IMR-90 (cell line): ENCODE measurements around the gene KCNF1. TPM values are rescaled to one million over a fixed set of nuclear protein-coding genes. Genes with fewer than 3 reads are reported as not detected.

Experiments used
- ATAC-seq: fragments of 200-7000 bp; cut with Tn5 transposase; 2 replicates; pipeline ENCODE4 v1.9.1; 2020; ENCODE audit warnings: low read depth, mild to moderate bottlenecking, moderate library complexity
- BruUV-seq: library from RNA; stranded (reverse); fragments of 400-500 nt; replicated peaks from 2 replicates; lab custom pipeline; 2021; lab: Mats Ljungman, UMichigan
- CTCF ChIA-PET: fragments of 300-600 bp; formaldehyde crosslinking; extraction: SDS; loops from one replicate; lab custom pipeline; 2021; ENCODE audit warnings: antibody characterized with exemption; lab: Yijun Ruan, JAX
- POLR2A ChIA-PET: fragments of 300-600 bp; sonication (Branson Sonifier 250); formaldehyde crosslinking; loops from one replicate; lab custom pipeline; 2022; ENCODE audit warnings: antibody characterized with exemption; ENCODE audit not compliant: unreplicated experiment; lab: Charles Lee
- DNase-seq: peaks from one replicate; pipeline ENCODE4 v3.0.0; 2013
- H2AFZ ChIP-seq: replicated peaks from 2 replicates; pipeline ENCODE3; 2013; ENCODE audit warnings: low read length, mild to moderate bottlenecking; ENCODE audit not compliant: poor library complexity
- H2AK5ac ChIP-seq: 2 replicates; pipeline ENCODE4 v1.6.1; 2013; ENCODE audit warnings: low read depth, low read length, inconsistent platforms
- H2AK9ac ChIP-seq: replicated peaks from 2 replicates; pipeline ENCODE3; 2013; ENCODE audit warnings: mild to moderate bottlenecking, low read depth, low read length, moderate library complexity; ENCODE audit not compliant: poor library complexity
- H2BK120ac ChIP-seq: 2 replicates; pipeline ENCODE4 v1.6.1; 2013; ENCODE audit warnings: low read depth, low read length, inconsistent platforms
- H2BK15ac ChIP-seq: 3 replicates; pipeline ENCODE4 v1.6.1; 2013; ENCODE audit warnings: low read depth, low read length, inconsistent platforms
- H2BK20ac ChIP-seq: 2 replicates; pipeline ENCODE4 v1.6.1; 2013; ENCODE audit warnings: low read depth, mild to moderate bottlenecking, inconsistent platforms, low read length, moderate library complexity
- H2BK5ac ChIP-seq: 2 replicates; pipeline ENCODE4 v1.6.1; 2013; ENCODE audit warnings: mild to moderate bottlenecking, low read depth, low read length, inconsistent platforms; ENCODE audit not compliant: poor library complexity, severe bottlenecking
- H3K14ac ChIP-seq: replicated peaks from 2 replicates; pipeline ENCODE4 v1.6.1; 2013; ENCODE audit warnings: low read depth, low read length, inconsistent platforms
- H3K18ac ChIP-seq: 2 replicates; pipeline ENCODE4 v1.6.1; 2013; ENCODE audit warnings: low read depth, low read length, control low read depth
- H3K23ac ChIP-seq: 2 replicates; pipeline ENCODE4 v1.6.1; 2013; ENCODE audit warnings: low read depth, low read length, inconsistent platforms
- H3K27ac ChIP-seq: 2 replicates; pipeline ENCODE4 v1.5.1; 2013; ENCODE audit warnings: mild to moderate bottlenecking, control low read depth, low read length; ENCODE audit not compliant: insufficient read depth
- H3K27me3 ChIP-seq: 2 replicates; pipeline ENCODE4 v1.6.1; 2013; ENCODE audit warnings: low read length; ENCODE audit not compliant: control insufficient read depth, insufficient read depth
- H3K36me3 ChIP-seq: 2 replicates; pipeline ENCODE4 v1.6.1; 2013; ENCODE audit warnings: low read length, mixed read lengths; ENCODE audit not compliant: control insufficient read depth, insufficient read depth
- H3K4ac ChIP-seq: 2 replicates; pipeline ENCODE4 v1.6.1; 2013; ENCODE audit warnings: low read depth, low read length, inconsistent platforms
- H3K4me1 ChIP-seq: 2 replicates; pipeline ENCODE4 v1.6.1; 2013; ENCODE audit warnings: low read length, mixed read lengths; ENCODE audit not compliant: control insufficient read depth, insufficient read depth
- H3K4me2 ChIP-seq: 2 replicates; pipeline ENCODE4 v1.6.1; 2013; ENCODE audit warnings: low read depth, mild to moderate bottlenecking, control low read depth, low read length, moderate library complexity
- H3K4me3 ChIP-seq: 2 replicates; pipeline ENCODE4 v1.5.1; 2013; ENCODE audit warnings: low read depth, mild to moderate bottlenecking, control low read depth, low read length, moderate library complexity; ENCODE audit not compliant: insufficient read depth
- H3K56ac ChIP-seq: 2 replicates; pipeline ENCODE4 v1.6.1; 2013; ENCODE audit warnings: low read length, inconsistent platforms; ENCODE audit not compliant: insufficient read depth; ENCODE audit errors: extremely low read depth
- H3K79me1 ChIP-seq, 2 experiments: 2 replicates each; pipeline ENCODE4 v1.6.1; 2013; ENCODE audit warnings: low read length in 2 of 2, inconsistent platforms in 1 of 2, low read depth in 1 of 2
- H3K9ac ChIP-seq: 2 replicates; pipeline ENCODE4 v1.6.1; 2013; ENCODE audit warnings: low read depth, low read length, control low read depth
- H3K9me1 ChIP-seq: 2 replicates; pipeline ENCODE4 v1.6.1; 2013; ENCODE audit warnings: low read length, inconsistent platforms; ENCODE audit not compliant: insufficient read depth
- H3K9me3 ChIP-seq: 2 replicates; pipeline ENCODE4 v1.6.1; 2013; ENCODE audit warnings: low read length; ENCODE audit not compliant: control insufficient read depth, insufficient read depth
- H4K20me1 ChIP-seq: 2 replicates; pipeline ENCODE4 v1.6.1; 2013; ENCODE audit warnings: low read length, inconsistent platforms; ENCODE audit not compliant: insufficient read depth
- H4K5ac ChIP-seq: 2 replicates; pipeline ENCODE4 v1.6.1; 2013; ENCODE audit warnings: mild to moderate bottlenecking, low read depth, low read length, control low read depth
- H4K8ac ChIP-seq, 2 experiments: 2 replicates each; pipeline ENCODE4 v1.6.1; 2013; ENCODE audit warnings: low read depth in 2 of 2, low read length in 2 of 2, control low read depth in 1 of 2, inconsistent platforms in 1 of 2
- H4K91ac ChIP-seq: 2 replicates; pipeline ENCODE4 v1.6.1; 2013; ENCODE audit warnings: low read depth, low read length, inconsistent platforms; ENCODE audit not compliant: insufficient read depth
- BHLHE40 ChIP-seq: fragments of 150-350 bp; IDR thresholded peaks from 2 replicates; pipeline ENCODE4 v1.6.1; 2016; ENCODE audit warnings: mild to moderate bottlenecking, low read depth, low read length
- CEBPB ChIP-seq: IDR thresholded peaks from 2 replicates; pipeline ENCODE4 v1.6.1; 2012; ENCODE audit warnings: low read depth, low read length, improper control_type of control experiment
- FOS ChIP-seq: fragments of 150-350 bp; IDR thresholded peaks from 2 replicates; pipeline ENCODE4 v1.6.1; 2016; ENCODE audit warnings: low read depth, low read length
- MAFK ChIP-seq: IDR thresholded peaks from 2 replicates; pipeline ENCODE4 v1.6.1; 2012; ENCODE audit warnings: low read depth, low read length, improper control_type of control experiment
- MXI1 ChIP-seq: IDR thresholded peaks from 2 replicates; pipeline ENCODE4 v1.6.1; 2012; ENCODE audit warnings: low read depth, mild to moderate bottlenecking, low read length, moderate library complexity, borderline replicate concordance
- NFE2L2 ChIP-seq: fragments of 150-350 bp; IDR thresholded peaks from 2 replicates; pipeline ENCODE4 v1.6.1; 2016; ENCODE audit warnings: low read depth, mild to moderate bottlenecking, low read length
- RCOR1 ChIP-seq: IDR thresholded peaks from 2 replicates; pipeline ENCODE4 v1.6.1; 2012; ENCODE audit warnings: mild to moderate bottlenecking, low read length, improper control_type of control experiment; ENCODE audit not compliant: insufficient replicate concordance
- RFX5 ChIP-seq: IDR thresholded peaks from 2 replicates; pipeline ENCODE4 v1.8.0; 2012; ENCODE audit warnings: low read depth, mild to moderate bottlenecking, low read length, moderate library complexity
- SMC3 ChIP-seq: fragments of 150-350 bp; IDR thresholded peaks from 2 replicates; pipeline ENCODE4 v1.6.1; 2016; ENCODE audit warnings: low read depth, mild to moderate bottlenecking, antibody characterized with exemption, low read length, moderate library complexity
- WGBS, 2 experiments: methylation state at CpG; one replicate each; pipeline versions ENCODE4 v1.1.5 to v1.1.7; 2013; ENCODE audit warnings: missing lambda C conversion rate in 2 of 2; ENCODE audit not compliant: insufficient read length in 1 of 2; ENCODE audit errors: extremely low coverage in 2 of 2; 5-methylcytosine and 5-hydroxymethylcytosine counted together
- dilution Hi-C: fragments of 300-500 bp; cut with HindIII; formaldehyde crosslinking; loops from one replicate; pipeline ENCODE4 v1.14.3; 2018; ENCODE audit warnings: low sequenced_read_pairs; ENCODE audit not compliant: unreplicated experiment
- in situ Hi-C: fragments of 300-500 bp; cut with MboI; formaldehyde crosslinking; loops from 3 replicates; pipeline ENCODE4 v1.14.3; 2019; ENCODE audit warnings: low sequenced_read_pairs, inconsistent platforms, mixed read lengths
- intact Hi-C: fragments of 100-400 bp; cut with micrococcal nuclease; formaldehyde crosslinking; loops from 2 replicates; pipeline ENCODE4 v1.10.0; 2022
- polyA plus RNA-seq, 3 experiments: library from polyadenylated mRNA; depleted of rRNA; stranded (reverse); fragments of >200 nt; gene quantifications; 2 replicates each; pipeline ENCODE4 v1.2.3, GENCODE V29; 2012; ENCODE audit warnings: low replicate concordance in 1 of 3
- total RNA-seq: library from RNA; depleted of rRNA; stranded (reverse); fragments of >200 nt; gene quantifications from 2 replicates; pipeline ENCODE4 v1.2.3, GENCODE V29; 2012
- TF ChIP-seq, protein P1 (sequence below): fragments of 150-350 bp; IDR thresholded peaks from 2 replicates; pipeline ENCODE4 v1.6.1; 2017; ENCODE audit warnings: mild to moderate bottlenecking, antibody characterized with exemption, low read length, low read depth
- TF ChIP-seq, protein P2 (sequence below): conservative IDR thresholded peaks from 2 replicates; pipeline ENCODE4 v1.5.1; 2012; ENCODE audit warnings: mild to moderate bottlenecking, low read depth, low read length, improper control_type of control experiment

The KCNF1 gene
- total and polyA plus RNA-seq, 2 of the 4 experiments (the other 2 are of a cell fraction), result 0.54 to 1.4 TPM

DNA sequence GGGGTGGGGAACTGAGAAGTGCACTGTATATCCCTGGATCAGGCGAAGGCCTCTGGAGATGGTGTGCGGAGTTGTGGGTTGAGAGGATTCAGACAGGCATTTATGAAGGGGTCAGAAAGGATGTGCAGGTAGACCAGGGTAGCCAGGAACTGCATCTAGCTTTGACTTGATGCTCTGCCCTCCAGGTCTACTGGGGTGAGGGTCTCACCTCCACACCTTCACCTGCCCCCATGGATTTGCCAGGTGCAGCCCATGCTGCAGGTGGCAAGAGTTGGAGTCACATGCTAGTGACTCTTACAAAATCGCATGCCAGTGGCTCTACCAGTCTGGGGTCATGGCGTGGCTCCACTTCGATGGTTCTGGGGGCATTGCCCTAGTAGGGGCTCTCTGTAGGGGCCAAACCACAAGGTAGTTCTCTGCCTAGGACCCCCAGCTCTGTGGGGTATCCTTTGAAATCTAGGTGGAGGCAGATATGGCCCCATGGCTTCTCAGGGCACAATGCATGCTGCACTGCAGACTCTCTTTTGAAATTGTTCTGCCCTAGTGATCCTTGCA is 18.9 kb upstream of the KCNF1 start:
- Histone ChIP-seq H3K56ac (no peak overlapping the region), H2BK20ac (no peak overlapping the region), H2BK5ac (no peak overlapping the region), H3K4me3 (no peak overlapping the region), H3K27me3 (peaks cover 58% of the 10 kb centered on the region), H4K5ac (no peak overlapping the region), H4K8ac (no peak overlapping the region), H3K79me1 (no peaks in the 10 kb centered on the region), H3K4me1 (no peaks in the 10 kb centered on the region), H3K18ac (no peak overlapping the region), H3K9me1 (no peaks in the 10 kb centered on the region), H3K14ac (no peak overlapping the region), H4K20me1 (no peaks in the 10 kb centered on the region), H3K4ac (no peak overlapping the region), H2AK9ac (no peak overlapping the region), H4K91ac (no peak overlapping the region), H3K36me3 (no peaks in the 10 kb centered on the region), H2AFZ (no peak overlapping the region), H2AK5ac (no peak overlapping the region), H3K9ac (no peak overlapping the region), H3K27ac (no peak overlapping the region), H3K4me2 (no peak overlapping the region), H2BK120ac (no peak overlapping the region), H3K23ac (no peak overlapping the region), H2BK15ac (no peak overlapping the region), H3K9me3 (no peaks in the 10 kb centered on the region; the same call in 1 of the 2 replicates)
- ATAC-seq (no peak), DNase-seq (no peak)
- BruUV-seq, result no TSS peak
- in situ Hi-C loops, result no loop called here
- CTCF ChIA-PET, result no interaction called here
- dilution Hi-C loops, result no loop called here
- POLR2A ChIA-PET, result no interaction called here
- WGBS, 2 experiments, result 47% methylated on average over 3 of the region's 5 CpGs; no CpG with 5 or more reads in 1 of the 2 experiments
- TF ChIP-seq CEBPB (no peak), NFE2L2 (no peak), MAFK (no peak), RFX5 (no peak), RCOR1 (no peak), BHLHE40 (no peak), SMC3 (no peak), FOS (no peak), MXI1 (no peak)
- TF ChIP-seq, protein P1, sequence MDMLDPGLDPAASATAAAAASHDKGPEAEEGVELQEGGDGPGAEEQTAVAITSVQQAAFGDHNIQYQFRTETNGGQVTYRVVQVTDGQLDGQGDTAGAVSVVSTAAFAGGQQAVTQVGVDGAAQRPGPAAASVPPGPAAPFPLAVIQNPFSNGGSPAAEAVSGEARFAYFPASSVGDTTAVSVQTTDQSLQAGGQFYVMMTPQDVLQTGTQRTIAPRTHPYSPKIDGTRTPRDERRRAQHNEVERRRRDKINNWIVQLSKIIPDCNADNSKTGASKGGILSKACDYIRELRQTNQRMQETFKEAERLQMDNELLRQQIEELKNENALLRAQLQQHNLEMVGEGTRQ, result no peak
- TF ChIP-seq, protein P2, sequence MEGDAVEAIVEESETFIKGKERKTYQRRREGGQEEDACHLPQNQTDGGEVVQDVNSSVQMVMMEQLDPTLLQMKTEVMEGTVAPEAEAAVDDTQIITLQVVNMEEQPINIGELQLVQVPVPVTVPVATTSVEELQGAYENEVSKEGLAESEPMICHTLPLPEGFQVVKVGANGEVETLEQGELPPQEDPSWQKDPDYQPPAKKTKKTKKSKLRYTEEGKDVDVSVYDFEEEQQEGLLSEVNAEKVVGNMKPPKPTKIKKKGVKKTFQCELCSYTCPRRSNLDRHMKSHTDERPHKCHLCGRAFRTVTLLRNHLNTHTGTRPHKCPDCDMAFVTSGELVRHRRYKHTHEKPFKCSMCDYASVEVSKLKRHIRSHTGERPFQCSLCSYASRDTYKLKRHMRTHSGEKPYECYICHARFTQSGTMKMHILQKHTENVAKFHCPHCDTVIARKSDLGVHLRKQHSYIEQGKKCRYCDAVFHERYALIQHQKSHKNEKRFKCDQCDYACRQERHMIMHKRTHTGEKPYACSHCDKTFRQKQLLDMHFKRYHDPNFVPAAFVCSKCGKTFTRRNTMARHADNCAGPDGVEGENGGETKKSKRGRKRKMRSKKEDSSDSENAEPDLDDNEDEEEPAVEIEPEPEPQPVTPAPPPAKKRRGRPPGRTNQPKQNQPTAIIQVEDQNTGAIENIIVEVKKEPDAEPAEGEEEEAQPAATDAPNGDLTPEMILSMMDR, result no peak
- intact Hi-C loops, result no loop called here
